Endometrial microvascular endothelial cells (primary cell): Measurements from ENCODE around the gene AXL. TPM values are rescaled to one million over a fixed set of nuclear protein-coding genes. Genes with fewer than 3 reads are reported as not detected.

ENCODE experiments used
- in situ Hi-C: cut with HindIII; loops from 2 replicates; pipeline ENCODE4 v1.10.0; 2017; ENCODE audit warnings: low sequenced_read_pairs, low pct_unique_long_range_greater_than_20kb; ENCODE audit errors: inconsistent ontology term
- total RNA-seq: library from RNA; depleted of rRNA; stranded (reverse); fragments of >200 nt; gene quantifications from one replicate; pipeline ENCODE4 v1.2.3, GENCODE V29; 2015; ENCODE audit errors: inconsistent ontology term

AXL gene
- total RNA-seq, 1 donor from 2014 or later = 270 TPM

DNA sequence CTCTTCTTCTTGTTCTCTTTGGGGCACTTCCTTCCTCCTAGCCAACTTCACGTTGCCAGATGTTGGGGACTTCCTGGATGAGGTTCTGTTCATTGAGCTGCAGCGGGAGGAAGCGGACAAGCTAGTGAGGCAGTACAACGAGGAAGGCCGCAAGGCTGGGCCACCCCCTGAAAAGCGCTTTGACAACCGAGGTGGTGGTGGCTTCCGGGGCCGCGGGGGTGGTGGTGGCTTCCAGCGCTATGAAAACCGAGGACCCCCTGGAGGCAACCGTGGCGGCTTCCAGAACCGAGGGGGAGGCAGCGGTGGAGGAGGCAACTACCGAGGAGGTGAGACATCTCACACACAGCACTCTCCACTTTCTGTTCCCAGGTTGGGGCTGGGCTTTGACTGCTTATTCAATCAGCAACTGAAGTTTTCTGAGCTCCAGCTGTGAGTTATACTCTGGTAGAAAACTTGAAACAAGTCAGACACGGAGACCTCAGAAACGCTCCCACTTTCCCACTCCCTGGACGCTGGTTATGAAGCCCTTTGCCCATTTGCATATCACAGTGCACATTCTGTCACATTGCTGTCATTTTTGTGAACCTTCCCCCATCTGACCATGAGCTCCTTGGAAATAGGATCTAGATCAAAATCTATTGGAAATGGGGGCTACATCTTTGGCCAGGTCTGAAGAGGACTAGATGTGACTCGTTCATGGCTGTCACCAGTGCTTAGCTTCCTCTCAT, 83.8 kb downstream of the AXL start:
- in situ Hi-C loops = no loop called here

DNA sequence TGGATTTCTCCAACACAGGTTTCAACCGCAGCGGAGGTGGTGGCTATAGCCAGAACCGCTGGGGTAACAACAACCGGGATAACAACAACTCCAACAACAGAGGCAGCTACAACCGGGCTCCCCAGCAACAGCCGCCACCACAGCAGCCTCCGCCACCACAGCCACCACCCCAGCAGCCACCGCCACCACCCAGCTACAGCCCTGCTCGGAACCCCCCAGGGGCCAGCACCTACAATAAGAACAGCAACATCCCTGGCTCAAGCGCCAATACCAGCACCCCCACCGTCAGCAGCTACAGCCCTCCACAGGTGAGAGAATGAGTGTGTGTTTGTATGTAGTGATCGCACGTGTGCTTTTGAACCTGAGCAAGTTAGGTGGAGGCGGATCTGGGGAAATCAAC, 84.9 kb downstream of the AXL start:
- in situ Hi-C loops = no loop called here

DNA sequence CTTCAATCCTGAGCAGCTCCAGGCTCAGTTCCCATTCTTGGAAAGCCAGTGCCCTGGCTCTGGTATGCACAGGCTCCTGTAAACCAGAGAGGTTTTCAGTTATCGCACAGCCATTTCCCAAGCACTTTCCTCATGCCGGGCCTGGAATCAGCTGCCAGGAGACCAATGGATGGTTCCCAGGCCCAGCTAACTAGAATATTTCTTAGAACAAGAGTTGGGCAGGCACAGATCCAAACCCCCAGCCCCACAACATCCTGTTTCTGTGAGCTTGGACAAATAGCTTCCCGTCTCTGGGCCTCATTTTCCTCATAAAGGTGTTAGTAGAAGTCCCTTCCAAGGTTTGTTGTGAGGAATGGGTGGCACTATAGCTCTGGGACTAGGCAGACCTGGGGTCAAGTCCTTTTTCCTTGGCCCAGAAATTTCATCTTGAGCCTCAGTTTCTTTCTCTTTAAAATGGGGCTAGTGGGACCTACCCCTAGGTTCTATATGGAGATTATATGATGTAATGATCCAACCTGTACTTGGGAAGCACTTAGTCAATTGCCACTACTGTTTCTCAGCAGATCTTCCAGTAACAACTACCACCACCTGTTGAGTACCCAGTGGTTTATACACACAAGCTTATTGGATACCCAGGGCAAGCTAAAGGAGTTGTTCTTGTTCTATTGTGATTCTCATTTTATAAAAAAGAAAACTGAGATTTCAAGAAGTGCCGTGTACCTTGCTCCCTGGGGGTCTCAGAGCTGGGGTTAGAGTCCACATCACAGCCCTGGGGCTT, 85.9 kb downstream of the AXL start:
- in situ Hi-C loops = no loop called here

DNA sequence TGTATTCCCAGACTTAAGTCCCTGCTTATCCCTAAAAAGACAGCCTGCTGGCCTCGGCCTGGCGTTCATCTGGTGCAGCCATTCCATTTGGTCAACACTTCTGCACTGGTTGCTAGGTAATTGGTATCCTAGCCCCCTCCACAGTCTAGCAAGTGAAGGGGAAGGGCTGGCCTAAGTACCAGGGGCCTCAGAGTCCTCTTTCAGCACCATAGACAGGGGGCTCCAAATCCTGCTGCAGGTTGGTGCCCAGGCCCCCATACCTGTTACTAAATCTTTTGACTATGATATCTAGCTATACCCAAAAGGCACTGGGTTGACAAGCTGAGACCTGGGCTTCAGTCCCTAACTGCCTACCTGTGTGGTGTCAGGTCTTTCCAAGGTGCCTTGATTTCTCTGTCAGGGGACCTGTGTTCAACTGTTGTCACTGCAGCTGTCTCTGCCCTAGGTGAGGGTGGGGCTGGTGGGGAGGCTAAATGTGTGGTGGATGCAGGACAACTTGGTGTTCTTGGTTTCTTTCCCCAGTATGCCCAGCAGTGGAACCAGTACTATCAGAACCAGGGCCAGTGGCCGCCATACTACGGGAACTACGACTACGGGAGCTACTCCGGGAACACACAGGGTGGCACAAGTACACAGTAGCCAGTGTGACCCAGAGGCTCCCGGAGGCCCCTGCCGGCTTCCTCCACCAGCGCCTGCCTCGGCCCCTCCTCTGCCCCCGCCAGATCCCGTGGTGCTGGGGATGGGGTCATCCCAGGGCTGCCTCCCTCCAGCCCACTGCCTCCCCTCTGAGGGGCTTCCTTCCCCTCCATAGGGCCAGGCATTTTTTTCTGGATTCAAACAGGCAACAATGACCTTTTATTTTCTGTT, 87.1 kb downstream of the AXL start:
- in situ Hi-C loops = no loop called here

DNA sequence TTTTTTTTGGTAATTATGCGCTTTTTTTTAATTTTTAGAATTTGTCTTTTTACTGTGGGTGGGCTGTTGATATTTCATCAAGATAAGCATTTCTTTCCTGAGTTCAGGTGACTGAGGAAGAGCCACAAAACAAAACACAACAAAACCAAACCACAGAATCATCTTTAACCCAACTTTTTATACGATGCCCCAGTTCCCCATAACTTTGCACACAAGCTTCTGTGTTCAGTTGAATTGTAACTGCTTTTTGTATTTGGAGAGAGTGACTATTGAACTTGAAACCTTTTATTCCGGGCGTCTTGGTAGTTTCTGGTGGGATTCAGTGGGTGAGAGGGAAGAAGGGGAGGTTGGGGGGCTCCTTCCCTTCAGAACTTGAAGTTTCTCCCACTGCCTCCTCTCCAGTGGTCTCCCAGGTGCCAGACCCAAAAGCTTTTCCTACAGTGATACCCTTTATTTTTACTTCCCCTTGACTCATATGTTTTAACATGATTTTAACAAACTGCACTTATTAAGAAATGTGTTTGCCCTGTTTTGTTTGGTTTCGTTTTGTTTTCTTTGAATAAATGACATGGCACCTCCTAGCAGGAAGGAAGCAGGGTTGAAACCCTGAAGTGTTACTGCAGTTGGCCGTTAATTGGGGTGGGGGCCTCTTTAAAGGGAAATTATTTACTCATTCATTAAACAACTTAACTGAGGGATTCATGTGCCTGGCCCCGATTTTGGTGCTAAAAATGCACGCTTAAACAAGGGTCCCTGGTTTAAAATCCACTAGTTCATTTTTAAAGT, 88.3 kb downstream of the AXL start:
- in situ Hi-C loops = no loop called here

DNA sequence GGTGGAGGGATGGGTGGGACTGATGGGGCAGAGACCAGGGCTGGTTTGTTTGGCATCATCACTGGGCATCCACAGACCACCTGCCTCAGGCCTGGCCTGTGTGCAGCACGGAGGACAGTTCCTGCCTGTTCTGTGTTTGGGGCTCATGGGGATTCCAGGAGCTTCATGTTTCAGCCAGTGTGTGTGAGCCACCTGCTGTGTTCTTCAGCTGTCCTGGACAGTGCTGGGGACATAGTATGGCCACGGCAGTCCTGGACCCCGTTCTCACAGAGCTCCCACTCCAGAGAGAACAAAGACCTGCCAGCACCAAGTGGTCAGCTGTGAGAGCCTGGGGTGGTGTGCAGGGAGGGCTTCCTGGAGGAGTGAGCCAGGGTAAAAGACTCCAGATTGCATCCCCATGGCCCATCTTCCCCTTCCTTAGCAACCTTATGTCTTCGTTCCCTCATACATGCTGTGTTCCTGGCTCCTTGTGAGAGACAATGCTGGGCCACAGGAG, 89.0 kb downstream of the AXL start:
- in situ Hi-C loops = no loop called here

DNA sequence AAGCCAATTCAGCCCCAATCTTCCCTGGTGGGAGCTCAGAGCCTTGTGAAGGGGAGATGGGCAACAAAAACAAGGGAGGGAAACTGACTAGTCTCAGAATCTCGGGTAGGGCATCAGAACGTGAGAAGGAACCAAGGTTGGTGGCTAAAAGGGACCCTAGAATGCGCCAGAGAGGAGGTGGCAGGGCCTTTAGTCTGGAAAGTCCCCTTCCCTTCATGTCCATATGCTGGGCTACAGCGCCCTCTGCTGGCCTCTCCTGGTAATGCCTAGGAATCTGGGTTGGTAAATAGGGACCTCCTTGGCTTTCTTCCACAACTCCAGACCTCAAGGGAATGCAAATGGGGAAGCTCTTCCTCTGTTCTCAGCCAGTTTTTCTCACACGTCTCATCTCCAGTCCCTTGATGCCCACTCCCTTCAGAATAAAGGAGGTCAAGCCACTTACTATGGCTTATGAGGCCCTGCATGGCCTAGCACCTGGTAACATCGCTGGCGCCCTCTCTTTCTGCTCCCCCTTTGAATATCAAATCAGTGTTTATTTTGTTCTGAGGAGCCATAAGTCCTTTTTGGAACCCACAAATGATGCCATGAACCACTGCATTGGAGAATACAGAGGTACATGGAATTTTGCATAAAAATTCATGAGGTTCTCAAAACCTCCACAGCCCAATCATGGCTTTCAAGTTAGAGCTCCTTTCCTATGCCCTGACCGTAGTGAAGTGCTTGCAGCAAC, 89.6 kb downstream of the AXL start:
- in situ Hi-C loops = no loop called here

DNA sequence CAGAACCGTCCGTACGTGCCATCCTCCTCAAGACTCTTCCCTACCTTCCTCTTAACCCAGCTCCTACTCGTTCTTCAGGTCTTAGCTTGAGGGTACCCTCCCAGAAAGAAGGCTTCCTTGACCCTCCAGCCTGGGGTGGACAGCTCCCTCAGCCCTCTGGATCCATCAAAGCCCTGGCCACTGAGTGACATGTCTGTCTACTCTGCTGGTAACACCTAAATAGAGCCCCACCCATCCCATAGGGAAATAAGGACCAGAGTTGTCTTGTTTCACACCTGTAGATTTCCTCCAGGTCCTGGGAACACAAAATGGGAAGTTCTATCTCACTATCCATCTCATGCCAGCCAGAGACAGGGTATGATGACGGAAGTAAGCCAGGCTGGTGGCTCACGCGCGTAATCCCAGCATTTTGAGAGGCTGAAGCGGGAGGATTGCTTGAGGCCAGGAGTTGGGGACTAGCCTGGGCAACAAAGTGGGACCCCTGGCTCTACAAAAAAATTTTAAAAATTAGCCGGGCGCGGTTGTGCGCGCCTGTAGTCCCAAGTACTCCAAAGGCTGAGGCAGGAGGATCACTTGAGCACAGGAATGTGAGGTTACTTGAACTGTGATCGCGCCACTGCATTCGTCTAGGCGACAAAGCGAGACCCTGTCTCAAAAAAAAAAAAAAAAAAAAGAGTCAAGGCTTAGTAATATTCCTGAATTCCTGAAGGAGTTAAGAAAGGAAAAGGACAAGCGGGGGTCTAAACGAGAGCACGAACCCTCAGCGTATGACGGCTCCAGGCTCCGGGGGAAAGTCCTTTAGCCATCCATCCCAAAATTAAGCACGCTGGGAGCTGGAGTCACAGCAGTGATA, 90.4 kb downstream of the AXL start:
- in situ Hi-C loops = no loop called here

DNA sequence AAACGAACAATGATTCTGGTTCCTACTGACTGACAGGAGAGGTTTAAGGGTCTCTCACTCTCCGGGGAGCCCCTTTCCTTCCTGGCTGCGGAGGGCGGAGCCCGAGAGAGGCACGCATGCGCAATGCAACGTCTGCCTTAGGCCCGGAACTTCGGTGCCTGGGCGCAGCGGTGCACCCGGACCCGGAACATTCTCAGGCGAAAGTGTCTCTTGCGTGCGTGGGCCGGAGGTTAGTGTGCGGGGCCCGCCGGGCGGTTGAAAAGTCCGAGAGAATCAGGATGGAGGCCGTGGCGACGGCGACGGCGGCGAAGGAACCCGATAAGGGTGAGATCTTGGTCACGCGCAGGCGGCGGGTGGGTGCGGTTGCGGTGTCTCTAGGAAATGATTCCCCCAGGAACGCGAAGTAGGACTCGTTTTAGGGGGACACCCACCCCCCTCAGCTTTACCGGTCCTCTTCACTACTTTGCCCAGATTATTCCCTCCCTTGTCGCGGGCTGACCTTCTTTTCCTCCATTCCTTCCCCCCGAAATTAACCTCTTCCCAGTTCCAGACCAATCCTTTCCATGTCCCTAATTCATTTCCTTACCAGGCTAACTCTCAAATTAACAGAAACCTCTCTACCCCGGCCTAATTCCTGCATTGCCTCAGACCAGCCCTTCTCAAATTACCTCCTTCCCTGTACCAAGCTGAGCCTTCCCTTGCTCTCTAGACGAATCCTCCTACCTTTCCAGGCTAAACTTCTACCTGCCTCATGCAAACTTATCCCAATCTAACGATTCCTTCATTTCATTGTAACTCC, 91.2 kb downstream of the AXL start, which contains the start of gene CCDC97:
TSS of gene CCDC97 (plus strand) at position 140 of the 799 bp plus-strand sequence. CDS start at position 279, 139 bp downstream.
- in situ Hi-C loops = no loop called here

DNA sequence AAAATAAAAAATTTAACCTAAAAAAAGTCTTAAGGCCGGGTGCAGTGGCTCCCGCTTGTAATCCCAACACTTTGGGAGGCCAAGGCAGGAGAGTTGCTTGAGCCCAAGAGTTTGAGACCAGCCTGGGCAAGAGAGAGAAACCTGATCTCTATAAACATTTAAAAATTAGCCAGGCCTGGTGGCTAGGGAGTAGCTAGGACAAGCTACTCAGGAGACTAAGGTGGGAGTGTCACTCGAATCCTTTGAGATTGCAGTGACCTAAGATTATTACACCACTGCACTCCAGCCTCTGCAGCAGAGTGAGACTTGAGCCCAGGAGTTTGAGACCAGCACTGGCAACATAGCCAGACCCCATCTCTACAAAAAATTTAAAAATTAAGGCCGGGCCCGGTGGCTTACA, 92.0 kb downstream of the AXL start:
- in situ Hi-C loops = no loop called here

Other genes with a start within 250 kb of the AXL start
- not detected for gene CYP2B6, start 227.9 kb upstream of the AXL start, total RNA-seq
- gene CYP2A13, start 130.8 kb upstream of the AXL start, total RNA-seq = not detected
- gene CYP2F1, start 104.8 kb upstream of the AXL start, total RNA-seq = not detected
- gene CYP2S1, start 26.0 kb upstream of the AXL start, total RNA-seq = 7.0 TPM
- 141 TPM for gene HNRNPUL1, start 45.1 kb downstream of the AXL start, total RNA-seq
- 14.3 TPM for gene CCDC97, start 90.9 kb downstream of the AXL start, total RNA-seq
- 31.8 TPM for gene TGFB1, start 134.7 kb downstream of the AXL start, total RNA-seq
- 11.5 TPM for gene B9D2, start 144.9 kb downstream of the AXL start, total RNA-seq
- 3.2 TPM for gene TMEM91, start 157.3 kb downstream of the AXL start, total RNA-seq
- gene EXOSC5, start 178.1 kb downstream of the AXL start, total RNA-seq = 46.1 TPM
- gene BCKDHA, start 178.6 kb downstream of the AXL start, total RNA-seq = 50.5 TPM
- gene B3GNT8, start 208.2 kb downstream of the AXL start, total RNA-seq = 2.3 TPM
- gene DMAC2, start 220.7 kb downstream of the AXL start, total RNA-seq = 74.0 TPM
- not detected for gene ERICH4, start 223.9 kb downstream of the AXL start, total RNA-seq